SJCRH30 (cell line): ENCODE results near the gene ZNF831. TPM values are rescaled to one million over a fixed set of nuclear protein-coding genes. Genes with fewer than 3 reads are reported as not detected.

Experiments used
- DNase-seq, 2 experiments: peaks; one replicate each; pipeline ENCODE4 v3.0.0-alpha.2; 2015 to 2020
- H3K27ac ChIP-seq: fragments of 250-450 bp; sonication (Bioruptor Pico); 2 replicates; pipeline ENCODE4 v1.5.1; 2020; ENCODE audit warnings: mild to moderate bottlenecking, moderate library complexity
- H3K27me3 ChIP-seq: fragments of 250-450 bp; sonication (Bioruptor Pico); 2 replicates; pipeline ENCODE4 v1.5.1; 2020; ENCODE audit warnings: mild to moderate bottlenecking, moderate library complexity
- H3K36me3 ChIP-seq: fragments of 250-450 bp; sonication (Bioruptor Pico); 2 replicates; pipeline ENCODE4 v1.5.1; 2020; ENCODE audit warnings: mild to moderate bottlenecking, moderate library complexity
- H3K4me1 ChIP-seq: fragments of 250-450 bp; sonication (Bioruptor Pico); 2 replicates; pipeline ENCODE4 v1.5.1; 2020; ENCODE audit warnings: mild to moderate bottlenecking, moderate library complexity
- H3K4me3 ChIP-seq: fragments of 250-450 bp; sonication (Bioruptor Pico); 2 replicates; pipeline ENCODE4 v1.5.1; 2020; ENCODE audit warnings: mild to moderate bottlenecking, moderate library complexity
- H3K9me3 ChIP-seq: fragments of 250-450 bp; sonication (Bioruptor Pico); replicated peaks from 2 replicates; pipeline ENCODE4 v1.5.1; 2020; ENCODE audit warnings: mild to moderate bottlenecking, moderate library complexity
- total RNA-seq: library from RNA; depleted of rRNA; stranded (reverse); fragments of >200 nt; shearing (Covaris generic); gene quantifications from 2 replicates; pipeline ENCODE4 v1.2.3, GENCODE V29; 2014; rRNA removed

Gene ZNF831
- 0.58 and 0.59 TPM in 2 replicates for total RNA-seq

DNA sequence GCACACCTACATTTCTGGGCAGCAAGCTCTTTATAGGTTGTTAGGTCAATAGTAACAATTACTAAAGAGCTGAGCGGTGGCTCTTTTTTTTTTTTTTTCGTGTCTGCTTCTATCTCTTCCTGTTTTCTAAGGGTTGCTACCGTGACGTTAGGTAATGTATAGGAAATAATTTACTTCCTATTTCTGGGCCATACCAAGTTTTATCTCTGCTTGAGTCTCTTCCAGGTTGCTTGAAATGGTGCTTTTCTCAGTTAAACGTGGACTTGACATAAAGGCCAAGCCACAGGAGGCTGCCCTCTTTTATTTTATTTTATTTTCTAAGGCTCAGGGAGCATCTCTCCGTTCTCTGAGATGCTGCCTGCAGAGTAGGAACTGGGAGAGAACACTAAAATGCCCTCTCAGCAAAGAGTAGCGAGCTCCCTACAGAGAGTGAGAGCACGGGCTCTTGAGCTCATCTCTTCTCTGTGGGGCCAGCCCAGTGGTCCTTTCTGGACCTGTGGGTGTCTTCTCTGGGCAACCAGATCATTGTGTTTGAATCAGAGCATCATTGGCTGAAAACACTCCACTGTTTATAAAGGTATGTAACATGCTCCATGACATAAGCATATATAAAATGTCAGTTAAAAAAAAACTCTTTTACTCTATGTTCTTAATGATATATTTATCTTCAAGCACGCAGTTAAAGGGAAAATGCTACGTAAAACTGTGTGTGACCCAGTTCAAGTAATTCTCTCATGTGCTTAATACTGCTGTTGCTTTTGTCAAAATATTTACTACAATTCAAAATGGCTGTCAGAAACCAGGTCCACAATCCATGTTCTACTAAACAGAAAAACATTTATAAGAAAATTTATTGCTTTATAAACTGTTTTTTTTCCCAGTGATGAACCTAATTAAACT lies at the start of gene ZNF831:
Gene ZNF831 (plus strand): TSS at position 191 of the 900 bp plus-strand sequence. CDS start 27,199 bp downstream, outside the sequence.
- Histone ChIP-seq H3K4me1 (no peaks in the 10 kb centered on the region), H3K4me3 (no peak within 1 kb of the TSS), H3K9me3 (no peaks in the 10 kb centered on the region), H3K27me3 (no peaks in the 10 kb centered on the region), H3K27ac (no peak within 1 kb of the TSS), H3K36me3 (no peaks in the 10 kb centered on the region)
- no peak for DNase-seq

DNA sequence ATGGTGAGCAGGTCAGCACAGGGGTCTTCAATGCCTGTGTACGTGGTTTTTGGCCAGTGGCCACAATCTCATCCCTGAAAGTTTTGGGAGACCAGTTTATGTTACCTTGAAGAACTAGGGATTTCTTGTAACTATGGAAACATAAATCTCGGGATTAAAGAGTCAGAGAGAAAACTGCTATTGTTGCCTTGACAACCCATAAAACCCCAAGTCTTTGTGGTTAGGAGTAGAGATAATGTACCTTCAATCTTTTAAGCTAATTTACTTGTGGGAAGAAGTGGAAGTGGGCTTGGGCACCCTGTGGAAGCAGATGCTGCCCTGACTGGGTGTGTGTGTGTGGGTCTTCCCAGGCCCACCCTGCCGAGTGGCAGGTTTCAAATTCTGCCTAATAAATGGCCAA lies 46.1 kb upstream of the ZNF831 start:
- Histone ChIP-seq H3K27ac (no peak overlapping the region), H3K4me1 (no peaks in the 10 kb centered on the region; the same call in 1 of the 2 replicates), H3K36me3 (no peaks in the 10 kb centered on the region), H3K4me3 (no peak overlapping the region), H3K27me3 (no peaks in the 10 kb centered on the region; the same call in 1 of the 2 replicates), H3K9me3 (peaks cover 10% of the 10 kb centered on the region; the same call in 1 of the 2 replicates)
- DNase-seq: peak in 1 of 2 experiments; percentile 26

GRCh38 chr20:59118855-59119254 lies 44.8 kb upstream of the ZNF831 start:
- no peak for DNase-seq
- Histone ChIP-seq H3K9me3 (peaks cover 10% of the 10 kb centered on the region; the same call in 1 of the 2 replicates), H3K4me3 (no peak overlapping the region), H3K36me3 (no peaks in the 10 kb centered on the region), H3K4me1 (no peaks in the 10 kb centered on the region; the same call in 1 of the 2 replicates), H3K27ac (no peak overlapping the region), H3K27me3 (no peaks in the 10 kb centered on the region; the same call in 1 of the 2 replicates)

DNA sequence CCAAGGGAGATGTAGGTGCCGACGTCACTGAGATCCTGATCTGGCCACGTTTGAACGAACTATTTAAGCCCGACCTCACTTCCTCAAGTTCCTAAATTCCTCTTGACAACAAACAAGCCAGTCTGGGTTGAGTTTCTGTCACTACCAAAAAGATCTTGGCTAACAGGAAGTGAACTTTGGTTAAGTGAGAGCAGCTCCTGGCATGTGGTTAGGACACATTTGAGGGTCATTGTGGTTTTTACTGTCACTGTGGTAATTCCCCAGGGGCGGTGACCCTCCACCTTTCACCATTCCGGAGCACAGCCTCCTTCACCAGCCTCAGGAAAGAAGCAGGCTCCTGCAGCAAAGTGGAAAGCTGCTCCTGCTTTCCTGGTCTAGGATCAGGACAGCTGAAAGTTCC lies 43.1 kb upstream of the ZNF831 start:
- H3K27me3 ChIP-seq: no peaks in the 10 kb centered on the region; the same call in 1 of the 2 replicates
- no peak for DNase-seq
- H3K36me3 ChIP-seq: no peaks in the 10 kb centered on the region
- H3K27ac ChIP-seq: no peak overlapping the region
- no peaks in the 10 kb centered on the region; the same call in 1 of the 2 replicates for H3K4me1 ChIP-seq
- H3K9me3 ChIP-seq: peaks cover 10% of the 10 kb centered on the region
- no peak overlapping the region for H3K4me3 ChIP-seq

GRCh38 chr20:59120919-59121318 lies 42.7 kb upstream of the ZNF831 start:
- Histone ChIP-seq H3K36me3 (no peaks in the 10 kb centered on the region), H3K9me3 (peaks cover 12% of the 10 kb centered on the region), H3K27me3 (no peaks in the 10 kb centered on the region; the same call in 1 of the 2 replicates), H3K4me1 (no peaks in the 10 kb centered on the region; the same call in 1 of the 2 replicates), H3K27ac (no peak overlapping the region), H3K4me3 (no peak overlapping the region)
- no peak for DNase-seq

GRCh38 chr20:59121714-59122565 lies 41.7 kb upstream of the ZNF831 start:
- H3K4me1 ChIP-seq: no peaks in the 10 kb centered on the region; the same call in 1 of the 2 replicates
- no peak overlapping the region for H3K4me3 ChIP-seq
- H3K36me3 ChIP-seq: no peaks in the 10 kb centered on the region
- no peaks in the 10 kb centered on the region; the same call in 1 of the 2 replicates for H3K27me3 ChIP-seq
- peaks cover 9% of the 10 kb centered on the region for H3K9me3 ChIP-seq
- no peak overlapping the region for H3K27ac ChIP-seq
- DNase-seq: no peak

DNA sequence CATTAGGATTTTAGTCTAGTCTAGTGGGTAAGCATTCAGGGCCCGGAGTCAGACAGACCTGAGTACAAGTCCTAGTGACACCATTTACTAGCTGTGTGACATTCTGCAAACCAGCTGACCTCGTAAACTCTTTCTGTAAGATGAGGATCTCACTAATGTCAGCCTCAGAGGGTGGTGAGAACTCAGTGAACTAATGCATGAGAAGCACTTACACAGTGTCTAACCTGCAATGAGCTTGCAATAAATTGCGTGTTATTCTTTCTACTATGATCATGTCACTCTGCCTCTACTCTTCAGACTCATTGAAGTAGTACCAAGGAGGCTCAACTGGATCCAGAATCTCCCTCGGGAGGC lies 41.1 kb upstream of the ZNF831 start:
- DNase-seq: no peak
- H3K27me3 ChIP-seq: no peaks in the 10 kb centered on the region; the same call in 1 of the 2 replicates
- no peak overlapping the region for H3K4me3 ChIP-seq
- peaks cover 9% of the 10 kb centered on the region for H3K9me3 ChIP-seq
- H3K27ac ChIP-seq: no peak overlapping the region
- no peaks in the 10 kb centered on the region for H3K36me3 ChIP-seq
- H3K4me1 ChIP-seq: no peaks in the 10 kb centered on the region; the same call in 1 of the 2 replicates

- H3K9me3 ChIP-seq: peaks cover 9% of the 10 kb centered on the region
- DNase-seq: no peak
Measured at GRCh38 chr20:59123011-59123677, 40.5 kb upstream of the ZNF831 start.

GRCh38 chr20:59123678-59124255 lies 39.9 kb upstream of the ZNF831 start:
- Histone ChIP-seq H3K4me3 (no peak overlapping the region), H3K4me1 (no peaks in the 10 kb centered on the region; the same call in 1 of the 2 replicates), H3K9me3 (peaks cover 9% of the 10 kb centered on the region), H3K27ac (no peak overlapping the region), H3K27me3 (no peaks in the 10 kb centered on the region; the same call in 1 of the 2 replicates), H3K36me3 (no peaks in the 10 kb centered on the region)
- DNase-seq: no peak

More at GRCh38 chr20:59123011-59123677, 40.5 kb upstream of the ZNF831 start:
- no peaks in the 10 kb centered on the region; the same call in 1 of the 2 replicates for H3K27me3 ChIP-seq
- H3K27ac ChIP-seq: no peak overlapping the region
- H3K4me3 ChIP-seq: no peak overlapping the region
- no peaks in the 10 kb centered on the region for H3K36me3 ChIP-seq
- H3K4me1 ChIP-seq: no peaks in the 10 kb centered on the region; the same call in 1 of the 2 replicates

- no peaks in the 10 kb centered on the region; the same call in 1 of the 2 replicates for H3K27me3 ChIP-seq
- no peaks in the 10 kb centered on the region for H3K36me3 ChIP-seq
- H3K4me1 ChIP-seq: no peaks in the 10 kb centered on the region; the same call in 1 of the 2 replicates
- no peak overlapping the region for H3K27ac ChIP-seq
- DNase-seq: no peak
- peaks cover 9% of the 10 kb centered on the region for H3K9me3 ChIP-seq
- H3K4me3 ChIP-seq: no peak overlapping the region
Measured at GRCh38 chr20:59124296-59125029, 39.2 kb upstream of the ZNF831 start.

DNA sequence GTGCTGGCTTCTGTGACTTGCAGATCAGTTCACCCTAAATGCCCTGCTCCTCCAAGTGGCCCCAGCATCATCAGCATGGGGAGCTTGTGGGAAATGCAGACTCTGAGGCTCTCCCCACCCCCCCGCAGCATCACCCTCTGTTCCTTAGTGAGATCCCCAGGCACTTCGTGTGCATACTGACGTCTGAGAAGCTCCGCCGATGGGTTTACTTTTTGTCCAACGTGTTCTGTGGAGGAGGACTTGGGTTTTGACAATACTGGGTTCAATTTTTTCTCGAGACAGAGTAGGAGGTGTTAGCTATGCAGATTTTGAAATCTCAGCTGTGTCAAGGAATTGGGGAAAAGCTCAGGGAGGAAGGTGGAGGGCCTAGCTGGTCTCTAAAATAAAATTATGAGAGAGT lies 38.3 kb upstream of the ZNF831 start:
- Histone ChIP-seq H3K27ac (no peak overlapping the region), H3K36me3 (no peaks in the 10 kb centered on the region), H3K4me1 (no peaks in the 10 kb centered on the region; the same call in 1 of the 2 replicates), H3K27me3 (no peaks in the 10 kb centered on the region), H3K9me3 (peaks cover 9% of the 10 kb centered on the region), H3K4me3 (no peak overlapping the region)
- DNase-seq: no peak

GRCh38 chr20:59125836-59126235 lies 37.8 kb upstream of the ZNF831 start:
- no peak overlapping the region for H3K4me3 ChIP-seq
- DNase-seq: no peak
- H3K4me1 ChIP-seq: no peaks in the 10 kb centered on the region
- no peaks in the 10 kb centered on the region for H3K27me3 ChIP-seq
- H3K9me3 ChIP-seq: peaks cover 9% of the 10 kb centered on the region
- no peaks in the 10 kb centered on the region for H3K36me3 ChIP-seq
- no peak overlapping the region for H3K27ac ChIP-seq

- Histone ChIP-seq H3K27ac (no peak overlapping the region), H3K9me3 (peaks cover 2% of the 10 kb centered on the region; the same call in 1 of the 2 replicates), H3K4me1 (no peaks in the 10 kb centered on the region), H3K4me3 (no peak overlapping the region), H3K36me3 (no peaks in the 10 kb centered on the region), H3K27me3 (no peaks in the 10 kb centered on the region)
- no peak for DNase-seq
Measured at GRCh38 chr20:59127839-59128238, 35.8 kb upstream of the ZNF831 start.
